HEK293T (cell line): ENCODE measurements around the gene MATN1.

ENCODE experiments used
- CTCF ChIA-PET: fragments of 350-600 bp; formaldehyde crosslinking; extraction: SDS; loops from one replicate; lab custom pipeline; 2021; ENCODE audit warnings: antibody characterized with exemption, inconsistent platforms; lab: Yijun Ruan, JAX
- POLR2A ChIA-PET: fragments of 350-600 bp; formaldehyde crosslinking; extraction: SDS; loops from one replicate; lab custom pipeline; 2020; ENCODE audit warnings: antibody characterized with exemption, inconsistent platforms; lab: Yijun Ruan, JAX
- DNase-seq: peaks from one replicate; pipeline ENCODE4 v3.0.0; 2012; ENCODE audit warnings: mixed read lengths; ENCODE audit errors: extremely low spot score
- ARNT ChIP-seq: fragments of 450-650 bp; IDR thresholded peaks from 2 replicates; pipeline ENCODE4 v1.6.1; 2017; ENCODE audit warnings: mild to moderate bottlenecking
- BHLHE40 ChIP-seq: fragments of 450-650 bp; IDR thresholded peaks from 2 replicates; pipeline ENCODE4 v1.6.1; 2016; ENCODE audit warnings: mild to moderate bottlenecking, moderate library complexity, borderline replicate concordance
- CTBP1 ChIP-seq: fragments of 450-650 bp; IDR thresholded peaks from 2 replicates; pipeline ENCODE4 v1.6.1; 2016; ENCODE audit warnings: borderline replicate concordance
- ELF4 ChIP-seq: fragments of 450-650 bp; IDR thresholded peaks from 2 replicates; pipeline ENCODE4 v1.6.1; 2017; ENCODE audit warnings: antibody characterized with exemption
- FOXA1 ChIP-seq: fragments of 450-650 bp; IDR thresholded peaks from 2 replicates; pipeline ENCODE4 v1.6.1; 2016; ENCODE audit warnings: mild to moderate bottlenecking
- FOXK2 ChIP-seq: fragments of 450-650 bp; IDR thresholded peaks from 2 replicates; pipeline ENCODE4 v1.6.1; 2016; ENCODE audit warnings: mild to moderate bottlenecking
- FOXM1 ChIP-seq: fragments of 450-650 bp; IDR thresholded peaks from 2 replicates; pipeline ENCODE4 v1.6.1; 2017; ENCODE audit warnings: mild to moderate bottlenecking, borderline replicate concordance
- HDGF ChIP-seq: fragments of 450-650 bp; IDR thresholded peaks from 2 replicates; pipeline ENCODE4 v1.6.1; 2017; ENCODE audit warnings: antibody characterized with exemption, borderline replicate concordance
- L3MBTL2 ChIP-seq: fragments of 450-650 bp; conservative IDR thresholded peaks from 2 replicates; pipeline ENCODE4 v1.6.1; 2016; ENCODE audit warnings: mild to moderate bottlenecking
- LEF1 ChIP-seq: fragments of 450-650 bp; IDR thresholded peaks from 2 replicates; pipeline ENCODE4 v1.6.1; 2017; ENCODE audit warnings: mild to moderate bottlenecking, borderline replicate concordance
- NFRKB ChIP-seq: fragments of 450-650 bp; IDR thresholded peaks from 2 replicates; pipeline ENCODE4 v1.6.1; 2016; ENCODE audit warnings: mild to moderate bottlenecking, moderate library complexity
- PKNOX1 ChIP-seq: fragments of 450-650 bp; IDR thresholded peaks from 2 replicates; pipeline ENCODE4 v1.6.1; 2016
- SP1 ChIP-seq: fragments of 450-650 bp; IDR thresholded peaks from 2 replicates; pipeline ENCODE4 v1.6.1; 2017
- SUZ12 ChIP-seq: fragments of 450-650 bp; IDR thresholded peaks from 2 replicates; pipeline ENCODE4 v1.6.1; 2016; ENCODE audit warnings: mild to moderate bottlenecking
- TARDBP ChIP-seq: fragments of 450-650 bp; IDR thresholded peaks from 2 replicates; pipeline ENCODE4 v1.6.1; 2016
- ZNF384 ChIP-seq: fragments of 450-650 bp; IDR thresholded peaks from 2 replicates; pipeline ENCODE4 v1.6.1; 2016

The MATN1 gene

GRCh38 chr1:30707412-30708360 lies 15.7 kb downstream of the MATN1 start:
- TF ChIP-seq TARDBP (no peak), BHLHE40 (no peak), ELF4 (no peak), L3MBTL2 (no peak), CTBP1 (no peak), FOXK2 (no peak)
- ChIA-PET POLR2A (no interaction called here), CTCF (interaction anchor here (0.5 to 1.3 kb wide), 6 partner anchors 12 to 647 kb away, joined by 3 to 6 read pairs (median 3); no protein-coding TSS in a partner anchor)
- DNase-seq: peak; percentile 92

- ChIA-PET CTCF (no interaction called here), POLR2A (no interaction called here)
- no peak for TF ChIP-seq FOXM1
- no peak for TF ChIP-seq ELF4
- TF ChIP-seq CTBP1: no peak
- no peak for TF ChIP-seq PKNOX1
- no peak for TF ChIP-seq BHLHE40
- no peak for TF ChIP-seq L3MBTL2
- TF ChIP-seq ARNT: no peak
- TF ChIP-seq FOXA1: no peak
- TF ChIP-seq LEF1: no peak
- no peak for TF ChIP-seq SP1
- TF ChIP-seq SUZ12: no peak
- TF ChIP-seq FOXK2: no peak
- TF ChIP-seq NFRKB: no peak
- no peak for TF ChIP-seq ZNF384
- TF ChIP-seq HDGF: no peak
- no peak for TF ChIP-seq TARDBP
- DNase-seq: no peak
Measured at GRCh38 chr1:30706528-30706927, 16.9 kb downstream of the MATN1 start.

- TF ChIP-seq TARDBP (no peak), ZNF384 (no peak), ARNT (no peak), CTBP1 (no peak), ELF4 (no peak), PKNOX1 (no peak), LEF1 (no peak), FOXA1 (no peak), L3MBTL2 (no peak), SUZ12 (no peak), NFRKB (no peak), SP1 (no peak), BHLHE40 (no peak)
- POLR2A ChIA-PET: no interaction called here
- CTCF ChIA-PET: no interaction called here
Measured at GRCh38 chr1:30705698-30706097, 17.7 kb downstream of the MATN1 start.

GRCh38 chr1:30704765-30705509 lies 18.4 kb downstream of the MATN1 start:
- no peak for DNase-seq
- ChIA-PET POLR2A (no interaction called here), CTCF (no interaction called here)
- TF ChIP-seq LEF1: no peak
- no peak for TF ChIP-seq ELF4
- TF ChIP-seq FOXM1: no peak
- no peak for TF ChIP-seq FOXA1
- no peak for TF ChIP-seq PKNOX1
- TF ChIP-seq NFRKB: no peak
- TF ChIP-seq FOXK2: no peak
- no peak for TF ChIP-seq TARDBP
- no peak for TF ChIP-seq ZNF384
- TF ChIP-seq CTBP1: no peak

More at GRCh38 chr1:30705698-30706097, 17.7 kb downstream of the MATN1 start:
- DNase-seq: no peak

- no peak for DNase-seq
- CTCF ChIA-PET: no interaction called here
- POLR2A ChIA-PET: no interaction called here
- TF ChIP-seq ELF4 (no peak), NFRKB (no peak), SUZ12 (no peak), PKNOX1 (no peak), ARNT (no peak), HDGF (no peak), TARDBP (no peak), CTBP1 (no peak), ZNF384 (no peak), FOXK2 (no peak), LEF1 (no peak), FOXA1 (no peak), FOXM1 (no peak), SP1 (no peak), L3MBTL2 (no peak), BHLHE40 (no peak)
Measured at GRCh38 chr1:30704271-30704670, 19.1 kb downstream of the MATN1 start.
